GM12878 (cell line): ENCODE data around the gene HSBP1L1. TPM values are rescaled to one million over a fixed set of nuclear protein-coding genes. Genes with fewer than 3 reads are reported as not detected.

Experiments used
- ATAC-seq: fragments of 200-7000 bp; cut with Tn5 transposase; 3 replicates; pipeline ENCODE4 v1.9.1; 2020; ENCODE audit warnings: mild to moderate bottlenecking, moderate library complexity
- BruUV-seq: library from RNA; stranded (reverse); fragments of 400-500 nt; replicated peaks from 2 replicates; lab custom pipeline; 2021; lab: Mats Ljungman, UMichigan
- CTCF ChIA-PET: fragments of 300-600 bp; sonication (Branson Sonifier 250); formaldehyde crosslinking; extraction: SDS; loops from one replicate; lab custom pipeline; 2021; ENCODE audit warnings: inconsistent platforms; lab: Yijun Ruan, JAX
- POLR2A ChIA-PET: fragments of 350-600 bp; formaldehyde crosslinking; extraction: SDS; loops from one replicate; lab custom pipeline; 2021; ENCODE audit warnings: inconsistent platforms; lab: Charles Lee
- RAD21 ChIA-PET: fragments of 300-600 bp; sonication (Branson Sonifier 250); formaldehyde crosslinking; loops from one replicate; lab custom pipeline; 2023; ENCODE audit warnings: antibody characterized with exemption; ENCODE audit not compliant: unreplicated experiment; lab: Charles Lee
- SMC1A ChIA-PET: fragments of 300-600 bp; sonication (Branson Sonifier 250); formaldehyde crosslinking; loops from one replicate; lab custom pipeline; 2023; ENCODE audit not compliant: unreplicated experiment, uncharacterized antibody; lab: Charles Lee
- DNase-seq: peaks from one replicate; pipeline ENCODE4 v3.0.0-alpha.2; 2011; ENCODE audit warnings: low read depth, low spot score
- FAIRE-seq: peaks from 3 replicates; lab custom pipeline; 2011; peaks lifted over from hg19 to GRCh38; lab: Jason Lieb, UNC
- H2AFZ ChIP-seq: 2 replicates; pipeline ENCODE4 v1.6.0; 2011; ENCODE audit warnings: low read depth, low read length, control low read depth; ENCODE audit not compliant: control insufficient read depth
- H3K27ac ChIP-seq: 2 replicates; pipeline ENCODE4 v1.5.1; 2011; ENCODE audit warnings: control low read depth; ENCODE audit not compliant: control insufficient read depth, insufficient read depth
- H3K27me3 ChIP-seq, 2 experiments: replicated peaks in 1 of 2; 2 replicates each; pipeline versions ENCODE4 v1.6.0 to v1.6.1; 2011; ENCODE audit warnings: low read length in 1 of 2; ENCODE audit not compliant: control insufficient read depth in 2 of 2, insufficient read depth in 2 of 2
- H3K36me3 ChIP-seq, 2 experiments: 2 replicates each; pipeline ENCODE4 v1.5.1; 2011; ENCODE audit warnings: low read length in 1 of 2; ENCODE audit not compliant: control insufficient read depth in 2 of 2, insufficient read depth in 2 of 2
- H3K4me1 ChIP-seq: 2 replicates; pipeline ENCODE4 v1.6.1; 2011; ENCODE audit warnings: mild to moderate bottlenecking, low read length, moderate library complexity, mixed read lengths; ENCODE audit not compliant: control insufficient read depth, insufficient read depth
- H3K4me2 ChIP-seq: 2 replicates; pipeline ENCODE4 v1.6.0; 2011; ENCODE audit warnings: control low read depth; ENCODE audit not compliant: control insufficient read depth, insufficient read depth
- H3K4me3 ChIP-seq: fragments of 200-600 bp; sonication (generic); 2 replicates; pipeline ENCODE4 v1.5.1; 2016
- H3K79me2 ChIP-seq: 2 replicates; pipeline ENCODE4 v1.6.0; 2011; ENCODE audit warnings: low read length; ENCODE audit not compliant: control insufficient read depth, insufficient read depth
- H3K9ac ChIP-seq: 2 replicates; pipeline ENCODE4 v1.8.0; 2011; ENCODE audit warnings: low read length, control low read depth, mixed read lengths; ENCODE audit not compliant: control insufficient read depth, insufficient read depth
- H3K9me3 ChIP-seq: replicated peaks from 3 replicates; pipeline ENCODE4 v1.5.1; 2011; ENCODE audit warnings: mild to moderate bottlenecking, low read length; ENCODE audit not compliant: control insufficient read depth, insufficient read depth
- H4K20me1 ChIP-seq: 2 replicates; pipeline ENCODE4 v1.6.0; 2011; ENCODE audit not compliant: control insufficient read depth, insufficient read depth
- GATAD2B ChIP-seq: fragments of 450-650 bp; conservative IDR thresholded peaks from 2 replicates; pipeline ENCODE4 v1.6.1; 2017; ENCODE audit warnings: low read depth, mild to moderate bottlenecking, moderate library complexity
- MXI1 ChIP-seq: fragments of 150-350 bp; IDR thresholded peaks from 2 replicates; pipeline ENCODE4 v1.6.1; 2011; ENCODE audit warnings: low read depth, mild to moderate bottlenecking, inconsistent platforms, low read length, improper control_type of control experiment
- POLR2A ChIP-seq: IDR thresholded peaks from 2 replicates; pipeline ENCODE4 v1.6.1; 2011; ENCODE audit warnings: low read depth, mild to moderate bottlenecking, low read length
- TCF3 ChIP-seq: IDR thresholded peaks from 2 replicates; pipeline ENCODE4 v1.6.1; 2012; ENCODE audit warnings: low read depth, mild to moderate bottlenecking, low read length, borderline replicate concordance; ENCODE audit not compliant: insufficient read depth
- WGBS: methylation state at CpG from one replicate; pipeline ENCODE4 v1.1.6; 2016; ENCODE audit warnings: low lambda C conversion rate; ENCODE audit not compliant: insufficient replicate concordance, insufficient coverage; ENCODE audit errors: missing lambda C conversion rate; 5-methylcytosine and 5-hydroxymethylcytosine counted together
- in situ Hi-C: fragments of 300-500 bp; cut with MboI; formaldehyde crosslinking; loops from 9 replicates; pipeline ENCODE4 v1.14.3; 2018; ENCODE audit warnings: mixed read lengths
- intact Hi-C: fragments of 100-400 bp; cut with micrococcal nuclease; formaldehyde crosslinking; loops from one replicate; pipeline ENCODE4 v1.14.2; 2022; ENCODE audit not compliant: unreplicated experiment
- polyA plus RNA-seq, 11 experiments: library from polyadenylated mRNA; depleted of rRNA in 4 of 11; unstranded in 6 of 11; stranded (reverse) in 5 of 11; fragments of >200 nt; fragmentation: Nextera tagmentation in 4 of 11; fragmentation: Illumina TruSeq in 1 of 11; extraction: Ambion mirVana in 4 of 11; extraction: Trizol in 1 of 11; gene quantifications; 1 replicate in 1 of 11; 2 replicates in 10 of 11; pipeline versions ENCODE4 v1.2.1 to v1.2.3, GENCODE V29; 2011 to 2016; ENCODE audit warnings: inconsistent platforms in 2 of 11, missing spikeins in 2 of 11, low read depth in 1 of 11
- total RNA-seq, 4 experiments: library from RNA; depleted of rRNA in 3 of 4; stranded (reverse); fragments of >200 nt in 3 of 4; fragmentation: Illumina TruSeq in 1 of 4; extraction: Trizol in 1 of 4; gene quantifications; 2 replicates each; pipeline versions ENCODE4 v1.2.1 to v1.2.3, GENCODE V29; 2013 to 2021
- TF ChIP-seq, protein P1 (sequence below): fragments of 150-350 bp; IDR thresholded peaks from 2 replicates; pipeline ENCODE4 v1.6.1; 2014; ENCODE audit warnings: mild to moderate bottlenecking, low read depth, low read length

The HSBP1L1 gene
- total and polyA plus RNA-seq, 10 of the 15 experiments (the other 5 are each of a cell fraction or from before 2014, with no cell fraction given), result 0.97 to 14.0 (median 6.9) TPM; not detected in 1

DNA sequence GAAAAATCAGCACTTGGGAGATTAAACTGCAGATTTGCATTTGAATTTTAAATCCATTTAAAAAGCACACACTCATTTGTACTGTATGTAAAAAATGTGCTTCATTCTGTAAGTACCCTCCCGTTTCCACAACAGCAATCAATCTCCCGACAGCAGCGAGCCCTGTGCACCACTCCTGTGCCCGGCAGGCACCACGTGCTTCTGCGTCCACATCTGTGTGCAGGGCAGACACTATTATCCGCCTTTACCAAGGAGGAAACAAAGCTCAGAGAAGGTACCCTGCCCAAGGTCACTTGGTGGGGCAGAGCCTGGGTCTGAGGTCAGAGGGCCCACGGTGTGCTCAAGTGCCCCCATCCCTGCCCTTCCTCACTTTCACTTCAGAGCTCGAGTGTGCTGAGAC is 7.5 kb downstream of the HSBP1L1 start:
- no peaks in the 10 kb centered on the region for H3K27me3 ChIP-seq
- no peak overlapping the region for H3K4me2 ChIP-seq
- intact Hi-C loops (no loop called here), in situ Hi-C loops (no loop called here)
- H4K20me1 ChIP-seq, result no peaks in the 10 kb centered on the region
- POLR2A ChIA-PET, result no interaction called here
- RAD21 ChIA-PET, result no interaction called here
- no peak overlapping the region for H2AFZ ChIP-seq
- SMC1A ChIA-PET, result interaction anchor here (0.5 to 1.1 kb wide), 2 partner anchors 15 to 134 kb away, joined by 3 to 4 read pairs; no protein-coding TSS in a partner anchor
- H3K4me3 ChIP-seq, result no peak overlapping the region
- WGBS, result 91% methylated on average over 9 of the region's 9 CpGs
- H3K9ac ChIP-seq, result no peak overlapping the region
- FAIRE-seq (no peak), ATAC-seq (no peak), DNase-seq (no peak)
- no peaks in the 10 kb centered on the region for H3K9me3 ChIP-seq
- no peak overlapping the region for H3K27ac ChIP-seq
- H3K79me2 ChIP-seq, result no peaks in the 10 kb centered on the region; the same call in none of the 2 replicates
- H3K36me3 ChIP-seq, result peaks cover 16 to 19% of the 10 kb centered on the region in 2 experiments; a peak in 3 of 4 replicates
- 0 out of 2 replicates have a peak, but pooled peaks have one; percentile 42 for TF ChIP-seq POLR2A
- no peak for TF ChIP-seq MXI1
- BruUV-seq, result no TSS peak
- H3K4me1 ChIP-seq, result no peaks in the 10 kb centered on the region
- CTCF ChIA-PET, result no interaction called here

DNA sequence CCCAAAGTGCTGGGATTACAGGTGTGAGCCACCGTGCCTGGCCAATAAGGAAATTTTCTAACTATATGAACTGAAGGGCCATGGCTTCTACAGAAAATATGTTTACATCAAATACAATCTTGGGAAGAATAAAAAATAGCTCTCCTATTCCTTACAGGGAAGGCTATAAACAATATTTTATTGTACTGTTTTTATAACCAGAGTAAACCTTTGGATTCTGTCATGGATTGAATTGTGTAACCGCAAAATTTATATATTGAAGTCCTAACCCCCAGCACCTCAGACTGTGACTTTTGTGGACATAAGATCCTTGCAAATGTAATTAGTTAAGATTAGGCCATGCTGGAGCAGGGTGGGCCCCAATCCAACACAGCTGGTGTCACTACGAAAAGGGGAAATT is 8.3 kb downstream of the HSBP1L1 start:
- Histone ChIP-seq H3K4me2 (no peak overlapping the region), H3K9me3 (no peaks in the 10 kb centered on the region), H3K79me2 (peaks cover 4% of the 10 kb centered on the region), H3K27me3 (no peaks in the 10 kb centered on the region), H4K20me1 (no peaks in the 10 kb centered on the region), H3K36me3 (peaks cover 16 to 20% of the 10 kb centered on the region in 2 experiments), H2AFZ (no peak overlapping the region), H3K4me3 (no peak overlapping the region), H3K9ac (no peak overlapping the region), H3K27ac (no peak overlapping the region), H3K4me1 (no peaks in the 10 kb centered on the region)
- ChIA-PET SMC1A (interaction anchor here (0.5 to 1.1 kb wide), 2 partner anchors 14 to 133 kb away, joined by 3 to 4 read pairs; no protein-coding TSS in a partner anchor), CTCF (no interaction called here), RAD21 (no interaction called here), POLR2A (no interaction called here)
- intact Hi-C loops, result no loop called here
- WGBS, result 97% methylated on average over 3 of the region's 3 CpGs
- no TSS peak for BruUV-seq
- TF ChIP-seq GATAD2B (no peak), TCF3 (no peak), POLR2A (no peak)
- TF ChIP-seq, protein P1, sequence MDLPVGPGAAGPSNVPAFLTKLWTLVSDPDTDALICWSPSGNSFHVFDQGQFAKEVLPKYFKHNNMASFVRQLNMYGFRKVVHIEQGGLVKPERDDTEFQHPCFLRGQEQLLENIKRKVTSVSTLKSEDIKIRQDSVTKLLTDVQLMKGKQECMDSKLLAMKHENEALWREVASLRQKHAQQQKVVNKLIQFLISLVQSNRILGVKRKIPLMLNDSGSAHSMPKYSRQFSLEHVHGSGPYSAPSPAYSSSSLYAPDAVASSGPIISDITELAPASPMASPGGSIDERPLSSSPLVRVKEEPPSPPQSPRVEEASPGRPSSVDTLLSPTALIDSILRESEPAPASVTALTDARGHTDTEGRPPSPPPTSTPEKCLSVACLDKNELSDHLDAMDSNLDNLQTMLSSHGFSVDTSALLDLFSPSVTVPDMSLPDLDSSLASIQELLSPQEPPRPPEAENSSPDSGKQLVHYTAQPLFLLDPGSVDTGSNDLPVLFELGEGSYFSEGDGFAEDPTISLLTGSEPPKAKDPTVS, result no peak
- FAIRE-seq (no peak), DNase-seq (no peak), ATAC-seq (no peak)
- in situ Hi-C loops, result no loop called here
